A549 (cell line): Measurements from ENCODE around the gene HSPG2.

Experiments used
- CHD2 ChIP-seq: fragments of 150-350 bp; IDR thresholded peaks from 2 replicates; pipeline ENCODE4 v1.6.1; 2014; ENCODE audit warnings: low read length; ENCODE audit not compliant: partially characterized antibody
- CTCF ChIP-seq: fragments of >200 bp; sonication (Bioruptor Twin); formaldehyde crosslinking; IDR thresholded peaks from 3 replicates; pipeline ENCODE4 v1.5.1; 2016
- FOSL2 ChIP-seq, 2 experiments: fragments of 450-650 bp in 1 of 2; fragments of >200 bp in 1 of 2; sonication (Bioruptor Twin) in 1 of 2; formaldehyde crosslinking; IDR thresholded peaks; 2 replicates each; pipeline versions ENCODE4 v1.5.0 to v1.6.1; 2016 to 2020; ENCODE audit warnings: mild to moderate bottlenecking in 1 of 2, moderate library complexity in 1 of 2
- FOXS1 ChIP-seq: fragments of 250-450 bp; sonication (Bioruptor Pico); IDR thresholded peaks from 2 replicates; pipeline ENCODE4 v1.5.0; 2020; ENCODE audit warnings: mild to moderate bottlenecking, moderate library complexity
- HMGXB4 ChIP-seq: fragments of 250-450 bp; sonication (Bioruptor Pico); IDR thresholded peaks from 2 replicates; pipeline ENCODE4 v1.5.0; 2021; ENCODE audit warnings: mild to moderate bottlenecking, moderate library complexity, borderline replicate concordance
- KDM1A ChIP-seq: fragments of 200-600 bp; sonication (generic); IDR thresholded peaks from 2 replicates; pipeline ENCODE4 v1.6.1; 2016; ENCODE audit warnings: low read depth, mild to moderate bottlenecking
- MAFK ChIP-seq: fragments of 450-650 bp; IDR thresholded peaks from 2 replicates; pipeline ENCODE4 v1.6.1; 2014; ENCODE audit not compliant: partially characterized antibody
- MYC ChIP-seq: IDR thresholded peaks from 2 replicates; pipeline ENCODE4 v1.6.1; 2012; ENCODE audit warnings: mild to moderate bottlenecking, inconsistent platforms, low read length, improper control_type of control experiment, borderline replicate concordance
- RAD21 ChIP-seq, 2 experiments: fragments of >200 bp in 1 of 2; sonication (Bioruptor Twin) in 1 of 2; formaldehyde crosslinking in 1 of 2; IDR thresholded peaks in 1 of 2; conservative IDR thresholded peaks in 1 of 2; 2 replicates in 1 of 2; 3 replicates in 1 of 2; pipeline ENCODE4 v1.6.1; 2012 to 2018; ENCODE audit warnings: inconsistent platforms in 1 of 2
- REST ChIP-seq: fragments of 200-600 bp; sonication (generic); IDR thresholded peaks from 2 replicates; pipeline ENCODE4 v1.6.1; 2016; ENCODE audit warnings: antibody characterized with exemption, mild to moderate bottlenecking, moderate library complexity
- TFCP2L1 ChIP-seq: fragments of 250-450 bp; sonication (Bioruptor Pico); IDR thresholded peaks from 2 replicates; pipeline ENCODE4 v1.5.0; 2021; ENCODE audit warnings: mild to moderate bottlenecking
- USF2 ChIP-seq: fragments of 450-650 bp; IDR thresholded peaks from 2 replicates; pipeline ENCODE4 v1.6.1; 2014; ENCODE audit warnings: antibody characterized with exemption

GRCh38 chr1:21924503-21925005 lies 12.6 kb downstream of the HSPG2 start:
- TF ChIP-seq FOXS1 (CRISPR knock-in tag) = no peak
- no peak for TF ChIP-seq HMGXB4
- no peak for TF ChIP-seq MAFK
- no peak for TF ChIP-seq RAD21 (conservative IDR thresholded peaks at IDR 0.05 in 1 of 2, IDR thresholded peaks at IDR 0.05 in 1 of 2)
- no peak for TF ChIP-seq CHD2
- TF ChIP-seq MYC = no peak
- no peak for TF ChIP-seq CTCF
- TF ChIP-seq REST = no peak
- TF ChIP-seq TFCP2L1 = no peak
- no peak for TF ChIP-seq KDM1A
- no peak for TF ChIP-seq USF2
- no peak for TF ChIP-seq FOSL2 (IDR thresholded peaks at IDR 0.05)
- no peak for TF ChIP-seq FOSL2 (CRISPR knock-in tag; IDR thresholded peaks at IDR 0.05)
